ENCODE data around the gene LRRFIP2.
"Not testable (repeated sequence)": the region's sequence is repeated elsewhere in the genome, so short reads cannot be mapped to it uniquely, and the experiment has no call there.

Gene LRRFIP2

GRCh38 chr3:37174532-37175126 is at the start of gene LRRFIP2:
Gene LRRFIP2 (minus strand): TSS chr3:37174582. CDS start chr3:37148983, 25,599 bp downstream.
- TF ChIP-seq CTCF (conservative IDR thresholded peaks at IDR 0.05; ENCODE audit: control insufficient read depth, insufficient read depth, low read depth, low read length): no peak
- DNase-seq (ENCODE audit: low read depth): peak; percentile 85
- H3K4me3 ChIP-seq (ENCODE audit: control insufficient read depth, low read depth, low read length): peak within 1 kb of the TSS; percentile 97

- no peak for DNase-seq (ENCODE audit: low read depth)
- H3K4me3 ChIP-seq (ENCODE audit: control insufficient read depth, low read depth, low read length): no peak overlapping the region
- TF ChIP-seq CTCF (conservative IDR thresholded peaks at IDR 0.05; ENCODE audit: control insufficient read depth, insufficient read depth, low read depth, low read length): no peak
Measured at GRCh38 chr3:37223576-37223975, 49.2 kb upstream of the LRRFIP2 start.

- peak; percentile 44 for DNase-seq (ENCODE audit: low read depth)
- no peak for TF ChIP-seq CTCF (conservative IDR thresholded peaks at IDR 0.05; ENCODE audit: control insufficient read depth, insufficient read depth, low read depth, low read length)
- no peak overlapping the region for H3K4me3 ChIP-seq (ENCODE audit: control insufficient read depth, low read depth, low read length)
Measured at GRCh38 chr3:37223141-37223558, 48.8 kb upstream of the LRRFIP2 start.

- not testable (repeated sequence) for H3K4me3 ChIP-seq (ENCODE audit: control insufficient read depth, low read depth, low read length); DNase-seq (ENCODE audit: low read depth)
Measured at GRCh38 chr3:37222542-37222941, 48.2 kb upstream of the LRRFIP2 start.

- peak; percentile 78 for DNase-seq (ENCODE audit: low read depth)
- TF ChIP-seq CTCF (conservative IDR thresholded peaks at IDR 0.05; ENCODE audit: control insufficient read depth, insufficient read depth, low read depth, low read length): no peak
- no peak overlapping the region for H3K4me3 ChIP-seq (ENCODE audit: control insufficient read depth, low read depth, low read length)
Measured at GRCh38 chr3:37221407-37221806, 47.0 kb upstream of the LRRFIP2 start.

- H3K4me3 ChIP-seq (ENCODE audit: control insufficient read depth, low read depth, low read length): no peak overlapping the region
- DNase-seq (ENCODE audit: low read depth): no peak
- no peak for TF ChIP-seq CTCF (conservative IDR thresholded peaks at IDR 0.05; ENCODE audit: control insufficient read depth, insufficient read depth, low read depth, low read length)
Measured at GRCh38 chr3:37219266-37219665, 44.9 kb upstream of the LRRFIP2 start.

- no peak for DNase-seq (ENCODE audit: low read depth)
- TF ChIP-seq CTCF (conservative IDR thresholded peaks at IDR 0.05; ENCODE audit: control insufficient read depth, insufficient read depth, low read depth, low read length): no peak
- no peak overlapping the region for H3K4me3 ChIP-seq (ENCODE audit: control insufficient read depth, low read depth, low read length)
Measured at GRCh38 chr3:37218206-37218605, 43.8 kb upstream of the LRRFIP2 start.

Measured in fibroblast of mammary gland (primary cell).